ENCODE results near the gene CCNB3.

Gene CCNB3

GRCh38 chrX:50343917-50344316, 139.4 kb downstream of the CCNB3 start:
- TF ChIP-seq CTCF (IDR thresholded peaks at IDR 0.05; ENCODE audit: borderline replicate concordance, insufficient read depth, low read depth, low read length): no peak

DNA sequence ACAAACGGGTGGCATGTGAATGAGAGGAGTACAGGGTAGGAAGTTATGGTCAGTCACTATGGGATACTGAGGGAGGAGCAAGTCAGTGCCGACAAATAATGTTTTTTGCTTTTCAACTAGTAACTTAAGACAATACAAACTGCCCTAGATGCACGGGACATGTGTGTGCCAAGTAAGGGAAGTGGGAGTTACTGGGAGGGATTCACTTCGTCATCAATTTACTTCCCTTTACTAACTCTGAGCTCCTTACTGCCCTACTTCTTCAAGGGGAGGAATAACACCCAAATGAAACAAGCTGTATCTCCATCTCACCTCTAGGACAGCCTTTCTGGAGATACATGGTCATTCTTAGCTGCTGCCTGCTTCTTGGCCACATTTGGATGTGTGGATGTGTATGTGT, 168.4 kb downstream of the CCNB3 start:
- no peak for TF ChIP-seq CTCF (IDR thresholded peaks at IDR 0.05; ENCODE audit: borderline replicate concordance, insufficient read depth, low read depth, low read length)
- H3K4me3 ChIP-seq (ENCODE audit: low read depth, low read length): no peak overlapping the region

More at GRCh38 chrX:50343917-50344316, 139.4 kb downstream of the CCNB3 start:
- H3K4me3 ChIP-seq (ENCODE audit: low read depth, low read length): no peak overlapping the region

GRCh38 chrX:50375481-50376267, 171.1 kb downstream of the CCNB3 start:
- TF ChIP-seq CTCF (IDR thresholded peaks at IDR 0.05; ENCODE audit: borderline replicate concordance, insufficient read depth, low read depth, low read length): no peak

DNA sequence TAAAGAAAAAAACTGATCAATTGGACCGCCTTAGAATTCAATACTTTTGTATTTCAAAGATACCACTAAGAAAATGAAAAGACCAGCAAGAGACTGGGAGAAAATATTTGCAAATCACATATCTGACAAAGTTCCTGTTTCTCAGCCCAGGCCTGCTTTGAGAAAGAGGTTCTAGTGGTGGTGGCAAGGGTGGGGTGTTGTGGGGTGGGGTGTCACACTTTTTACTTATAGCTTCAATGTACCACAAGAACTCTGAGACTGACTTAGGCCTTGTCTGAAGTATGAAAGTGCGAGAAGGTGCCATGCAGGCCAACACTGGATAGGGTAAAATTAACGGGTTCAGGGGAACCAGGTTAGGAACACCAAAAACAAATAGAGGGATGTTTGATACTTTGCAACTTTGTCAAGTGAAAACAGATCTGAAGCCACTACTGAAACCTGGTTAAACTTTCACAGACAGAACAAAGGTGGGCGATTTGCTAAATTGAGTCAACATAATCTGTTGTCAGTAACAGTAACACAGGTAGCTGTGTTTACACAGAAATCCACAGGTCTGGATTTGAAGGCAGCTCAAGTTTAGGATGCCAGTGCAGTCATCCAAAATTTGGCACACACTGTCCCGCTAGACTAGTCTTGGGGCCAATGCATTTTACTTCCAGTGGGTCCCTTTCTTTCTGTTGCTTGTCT, 177.3 kb downstream of the CCNB3 start:
- TF ChIP-seq CTCF (IDR thresholded peaks at IDR 0.05; ENCODE audit: borderline replicate concordance, insufficient read depth, low read depth, low read length): no peak
- H3K4me3 ChIP-seq (ENCODE audit: low read depth, low read length): no peak overlapping the region

More at GRCh38 chrX:50375481-50376267, 171.1 kb downstream of the CCNB3 start:
- no peak overlapping the region for H3K4me3 ChIP-seq (ENCODE audit: low read depth, low read length)

- TF ChIP-seq CTCF (IDR thresholded peaks at IDR 0.05; ENCODE audit: borderline replicate concordance, insufficient read depth, low read depth, low read length): no peak
- H3K4me3 ChIP-seq (ENCODE audit: low read depth, low read length): no peak overlapping the region
These were observed 182.0 kb downstream of the CCNB3 start for GRCh38 chrX:50386520-50386919.

DNA sequence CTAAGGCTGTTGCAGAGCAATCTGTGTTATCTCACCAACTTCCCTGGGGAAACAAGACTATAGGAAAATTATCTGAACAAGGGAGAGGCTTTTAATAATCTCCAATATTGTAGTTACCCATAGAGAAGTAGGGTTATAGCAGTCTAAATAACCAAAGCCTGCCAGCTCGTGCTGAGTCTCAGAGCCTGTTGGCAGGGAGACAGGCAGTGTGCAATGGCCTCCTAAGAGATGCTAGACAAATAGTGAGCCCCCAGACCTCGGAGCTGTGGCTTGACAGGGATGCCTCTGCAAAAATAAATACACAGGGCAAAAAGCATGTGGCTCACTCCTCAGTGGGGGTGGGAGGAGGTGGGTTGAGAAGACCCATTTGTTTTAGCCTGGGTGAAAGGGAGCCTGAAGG, 189.3 kb downstream of the CCNB3 start:
- TF ChIP-seq CTCF (IDR thresholded peaks at IDR 0.05; ENCODE audit: borderline replicate concordance, insufficient read depth, low read depth, low read length): no peak
- H3K4me3 ChIP-seq (ENCODE audit: low read depth, low read length): no peak overlapping the region

All from GM12875 (cell line).